Measurements from ENCODE around the gene PRAMEF7. TPM values are rescaled to one million over a fixed set of nuclear protein-coding genes. Genes with fewer than 3 reads are reported as not detected.
"Not testable (repeated sequence)": the region's sequence is repeated elsewhere in the genome, so short reads cannot be mapped to it uniquely, and the experiment has no call there.

Gene PRAMEF7
- not detected for total RNA-seq

- not testable (repeated sequence) for DNase-seq
These were observed at the start of gene PRAMEF7 for GRCh38 chr1:12916310-12916709. Gene PRAMEF7 (plus strand): TSS chr1:12916610. CDS start chr1:12917693, 1,083 bp downstream.

DNA sequence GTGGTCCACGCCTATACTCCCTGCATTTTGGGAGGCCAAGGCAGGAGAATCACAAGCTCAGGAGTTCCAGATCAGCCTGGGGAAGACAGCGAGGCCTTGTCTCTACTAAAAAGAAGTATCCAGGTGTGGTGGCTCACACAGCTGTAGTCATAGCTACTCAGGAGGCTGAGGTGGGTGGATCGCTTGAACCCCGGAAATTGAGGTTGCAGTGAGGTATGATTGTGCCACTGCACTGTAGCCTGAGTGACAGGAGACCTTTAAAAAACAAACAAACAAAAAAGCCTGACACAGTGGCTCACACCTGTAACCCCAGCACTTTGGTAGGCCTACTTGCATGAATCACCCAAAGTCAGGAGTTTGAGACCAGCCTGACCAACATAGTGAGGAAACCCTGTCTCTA lies 38.0 kb upstream of the PRAMEF7 start:
- DNase-seq, result not testable (repeated sequence)

DNA sequence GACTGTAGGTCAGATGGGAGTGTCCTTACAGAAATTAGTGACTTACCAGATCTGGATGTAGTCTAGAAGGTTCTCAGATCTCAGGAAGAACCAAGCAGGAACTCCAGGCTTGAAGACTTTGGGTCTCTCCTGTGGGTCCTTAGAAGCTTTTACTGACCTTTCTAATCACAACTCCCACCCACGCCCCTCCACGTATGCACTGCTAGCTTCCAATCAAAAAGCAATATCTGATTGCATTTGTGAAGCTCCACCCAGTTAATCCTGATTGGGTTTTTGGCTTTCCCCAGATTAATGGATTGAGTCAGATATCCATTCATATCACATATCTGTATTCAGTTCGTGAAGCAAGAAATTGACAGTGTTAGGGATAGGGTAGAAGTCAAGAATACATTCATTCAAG lies 30.3 kb upstream of the PRAMEF7 start, which contains the start of gene PRAMEF4:
Gene PRAMEF4 (minus strand): TSS at position 101 of the 400 bp plus-strand sequence. CDS start 2,807 bp downstream, outside the sequence.
- not testable (repeated sequence) for DNase-seq

GRCh38 chr1:12898170-12898569 lies 18.2 kb upstream of the PRAMEF7 start, which contains the start of gene PRAMEF10:
Gene PRAMEF10 (minus strand): TSS chr1:12898270. CDS start chr1:12895847, 2,423 bp downstream.
- DNase-seq, result not testable (repeated sequence)

DNA sequence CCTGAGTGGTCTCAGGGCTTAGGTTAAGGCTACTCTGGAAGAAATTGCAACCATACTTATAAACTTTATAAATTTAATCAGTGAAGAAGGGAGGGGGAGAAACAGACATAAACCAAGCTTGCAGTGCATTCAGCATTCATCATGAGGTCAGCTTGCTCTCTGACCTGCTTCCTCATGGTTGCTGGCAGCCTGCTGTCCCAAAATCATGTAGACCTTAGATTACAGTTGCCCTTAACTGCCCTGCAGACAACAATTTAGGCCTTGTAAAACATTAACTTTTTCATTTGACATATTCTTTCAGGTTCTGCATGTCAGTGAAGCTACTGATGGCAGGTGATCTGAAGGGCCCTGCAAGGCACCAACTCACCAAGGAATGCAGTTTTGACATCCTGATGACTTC lies 17.2 kb upstream of the PRAMEF7 start:
- DNase-seq, result not testable (repeated sequence)

- DNase-seq, result not testable (repeated sequence)
These were observed 12.4 kb upstream of the PRAMEF7 start for GRCh38 chr1:12903793-12904572.

- DNase-seq, result not testable (repeated sequence)
These were observed 5.3 kb downstream of the PRAMEF7 start for GRCh38 chr1:12921749-12922148.

- not testable (repeated sequence) for DNase-seq
These were observed 8.0 kb downstream of the PRAMEF7 start for GRCh38 chr1:12924368-12924767.

- not testable (repeated sequence) for DNase-seq
These were observed 31.1 kb downstream of the PRAMEF7 start, which contains the start of gene PRAMEF6 for GRCh38 chr1:12947480-12947879. Gene PRAMEF6 (minus strand): TSS chr1:12947580. CDS start chr1:12942518, 5,062 bp downstream.

Small RNA genes lying within 50 kb of the gene (small RNA-seq; reads per million reads assigned to genes)
- not detected for gene RNU6-1072P (ENCODE audit: low replicate concordance)

Other genes with a start within 250 kb of the PRAMEF7 start
- gene AADACL3, start 200.5 kb upstream of the PRAMEF7 start, total RNA-seq, result 6.1 TPM
- gene CFAP107, start 170.4 kb upstream of the PRAMEF7 start, total RNA-seq, result not detected
- not detected for gene PRAMEF12, start 142.9 kb upstream of the PRAMEF7 start, total RNA-seq
- gene PRAMEF1, start 125.2 kb upstream of the PRAMEF7 start, total RNA-seq, result not detected
- gene PRAMEF11, start 85.2 kb upstream of the PRAMEF7 start, total RNA-seq, result not detected
- gene HNRNPCL1, start 67.9 kb upstream of the PRAMEF7 start, total RNA-seq, result not detected
- gene PRAMEF2, start 59.5 kb upstream of the PRAMEF7 start, total RNA-seq, result not detected
- not detected for gene PRAMEF4, start 30.4 kb upstream of the PRAMEF7 start, total RNA-seq
- not detected for gene PRAMEF10, start 18.3 kb upstream of the PRAMEF7 start, total RNA-seq
- gene PRAMEF6, start 31.0 kb downstream of the PRAMEF7 start, total RNA-seq, result not detected
- not detected for gene PRAMEF27, start 140.0 kb downstream of the PRAMEF7 start, total RNA-seq
- gene HNRNPCL3, start 144.2 kb downstream of the PRAMEF7 start, total RNA-seq, result not detected
- not detected for gene PRAMEF25, start 154.2 kb downstream of the PRAMEF7 start, total RNA-seq
- not detected for gene HNRNPCL2, start 200.2 kb downstream of the PRAMEF7 start, total RNA-seq
- not detected for gene PRAMEF26, start 239.4 kb downstream of the PRAMEF7 start, total RNA-seq
- gene HNRNPCL4, start 249.0 kb downstream of the PRAMEF7 start, total RNA-seq, result not detected

Data from skin of body (tissue), 3 donors.